Activated CD4-positive, alpha-beta T cell treated with anti-CD3 and anti-CD28 coated beads, Interleukin-2, amount 10 ng/mL, durations not matched to agents 24 days and 14 days (primary cell): ENCODE measurements around the gene KRTAP9-6. TPM values are rescaled to one million over a fixed set of nuclear protein-coding genes. Genes with fewer than 3 reads are reported as not detected.
"Not testable (repeated sequence)": the region's sequence is repeated elsewhere in the genome, so short reads cannot be mapped to it uniquely, and the experiment has no call there.

Experiments used
- DNase-seq: peaks from one replicate; pipeline ENCODE4 v3.0.0; 2022
- H3K27ac Mint-ChIP-seq: one replicate; pipeline ENCODE4 v1.8.0; 2022; ENCODE audit warnings: mild to moderate bottlenecking, mixed read lengths
- H3K27me3 Mint-ChIP-seq: one replicate; pipeline ENCODE4 v1.8.0; 2022; ENCODE audit warnings: mixed read lengths
- H3K36me3 Mint-ChIP-seq: one replicate; pipeline ENCODE4 v1.8.0; 2022; ENCODE audit warnings: low read depth, mild to moderate bottlenecking, mixed read lengths
- H3K4me1 Mint-ChIP-seq: one replicate; pipeline ENCODE4 v1.8.0; 2021; ENCODE audit warnings: mixed read lengths
- H3K4me3 Mint-ChIP-seq: one replicate; pipeline ENCODE4 v1.8.0; 2022; ENCODE audit warnings: mild to moderate bottlenecking, moderate library complexity, mixed read lengths
- H3K9me3 Mint-ChIP-seq: one replicate; pipeline ENCODE4 v1.8.0; 2021; ENCODE audit warnings: mixed read lengths
- intact Hi-C: fragments of 100-400 bp; cut with micrococcal nuclease; formaldehyde crosslinking; loops from one replicate; pipeline ENCODE4 v1.15.1; 2023
- total RNA-seq: library from RNA; stranded (reverse); gene quantifications from 2 replicates; pipeline ENCODE4 v1.2.3, GENCODE V29; 2022

KRTAP9-6 gene, protein sequence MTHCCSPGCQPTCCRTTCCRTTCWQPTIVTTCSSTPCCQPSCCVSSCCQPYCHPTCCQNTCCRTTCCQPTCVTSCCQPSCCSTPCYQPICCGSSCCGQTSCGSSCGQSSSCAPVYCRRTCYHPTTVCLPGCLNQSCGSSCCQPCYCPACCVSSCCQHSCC
- total RNA-seq = not detected in 2 replicates

GRCh38 chr17:41265078-41265477 is at the start of gene KRTAP9-6:
Gene KRTAP9-6 (plus strand): TSS chr17:41265378. CDS start chr17:41265378, 0 bp downstream.
- no peak within 1 kb of the TSS for H3K27ac Mint-ChIP-seq
- intact Hi-C loops = no loop called here
- no peaks in the 10 kb centered on the region for H3K9me3 Mint-ChIP-seq
- H3K4me1 Mint-ChIP-seq = no peaks in the 10 kb centered on the region
- no peak within 1 kb of the TSS for H3K4me3 Mint-ChIP-seq
- DNase-seq = peak; percentile 21
- H3K36me3 Mint-ChIP-seq = no peaks in the 10 kb centered on the region
- peaks cover 20% of the 10 kb centered on the region for H3K27me3 Mint-ChIP-seq

GRCh38 chr17:41215681-41216080 is 49.5 kb upstream of the KRTAP9-6 start:
- intact Hi-C loops = no loop called here
- no peak for DNase-seq
- peaks cover 3% of the 10 kb centered on the region for H3K27me3 Mint-ChIP-seq
- no peaks in the 10 kb centered on the region for H3K9me3 Mint-ChIP-seq
- H3K4me1 Mint-ChIP-seq = no peaks in the 10 kb centered on the region
- no peak overlapping the region for H3K4me3 Mint-ChIP-seq
- no peak overlapping the region for H3K27ac Mint-ChIP-seq
- no peaks in the 10 kb centered on the region for H3K36me3 Mint-ChIP-seq

DNA sequence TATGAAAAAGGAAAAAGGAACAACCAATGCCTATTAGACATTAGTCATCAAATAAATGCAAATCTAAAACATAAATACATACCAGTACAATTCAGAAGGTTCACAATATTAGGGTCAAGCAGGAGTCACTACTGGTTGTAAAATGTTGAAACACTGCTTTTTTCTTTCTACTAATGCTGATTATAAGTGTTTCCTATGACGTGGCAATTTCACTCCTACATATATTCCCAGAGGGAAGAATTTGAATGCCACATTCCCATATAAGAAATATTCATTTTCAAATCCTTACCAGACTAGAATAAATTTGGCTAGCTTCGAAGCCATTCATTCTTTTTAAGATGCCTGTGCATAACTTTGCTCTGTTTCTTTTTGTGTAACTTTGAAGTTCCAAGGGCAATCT is 41.4 kb upstream of the KRTAP9-6 start:
- Mint-ChIP-seq H3K27ac (no peak overlapping the region), H3K36me3 (no peaks in the 10 kb centered on the region), H3K9me3 (no peaks in the 10 kb centered on the region), H3K27me3 (peaks cover 10% of the 10 kb centered on the region), H3K4me1 (no peaks in the 10 kb centered on the region), H3K4me3 (no peak overlapping the region)
- intact Hi-C loops = no loop called here
- no peak for DNase-seq

DNA sequence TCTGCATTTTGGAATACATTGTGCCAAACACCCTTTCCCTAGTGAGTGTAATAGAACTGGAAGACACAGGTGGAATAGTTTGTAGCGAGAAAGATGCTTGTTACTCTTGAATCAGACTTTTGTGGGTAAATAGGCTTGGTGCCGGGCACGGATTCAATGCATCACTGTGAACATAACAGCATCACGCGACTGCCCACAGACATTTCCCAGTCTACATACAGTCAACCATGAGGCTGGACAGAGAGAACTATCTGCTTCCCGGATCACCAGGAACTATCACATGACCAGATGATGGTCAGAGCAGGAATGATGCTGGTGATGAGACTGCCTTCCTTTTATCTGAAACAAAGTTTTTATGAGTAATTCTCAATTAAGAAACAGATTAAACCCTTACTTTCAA is 39.1 kb upstream of the KRTAP9-6 start:
- DNase-seq = peak; percentile 40
- peaks cover 7% of the 10 kb centered on the region for H3K27me3 Mint-ChIP-seq
- intact Hi-C loops = no loop called here
- H3K36me3 Mint-ChIP-seq = no peaks in the 10 kb centered on the region
- H3K4me3 Mint-ChIP-seq = no peak overlapping the region
- no peaks in the 10 kb centered on the region for H3K4me1 Mint-ChIP-seq
- H3K9me3 Mint-ChIP-seq = no peaks in the 10 kb centered on the region
- H3K27ac Mint-ChIP-seq = no peak overlapping the region

- not testable (repeated sequence) for DNase-seq
Measured at GRCh38 chr17:41226598-41227095, 38.5 kb upstream of the KRTAP9-6 start, which contains the start of gene KRTAP9-2. Gene KRTAP9-2 (plus strand): TSS chr17:41226648. CDS start chr17:41226655, 7 bp downstream.

GRCh38 chr17:41230094-41230493 is 35.1 kb upstream of the KRTAP9-6 start:
- H3K4me1 Mint-ChIP-seq = no peaks in the 10 kb centered on the region
- peaks cover 17% of the 10 kb centered on the region for H3K27me3 Mint-ChIP-seq
- intact Hi-C loops = no loop called here
- H3K4me3 Mint-ChIP-seq = no peak overlapping the region
- H3K36me3 Mint-ChIP-seq = no peaks in the 10 kb centered on the region
- no peaks in the 10 kb centered on the region for H3K9me3 Mint-ChIP-seq
- no peak overlapping the region for H3K27ac Mint-ChIP-seq
- DNase-seq = no peak

More at GRCh38 chr17:41226598-41227095, 38.5 kb upstream of the KRTAP9-6 start, which contains the start of gene KRTAP9-2:
- H3K27me3 Mint-ChIP-seq, intact Hi-C loops, H3K4me1 Mint-ChIP-seq, H3K9me3 Mint-ChIP-seq, H3K4me3 Mint-ChIP-seq, H3K27ac Mint-ChIP-seq, H3K36me3 Mint-ChIP-seq: not testable (repeated sequence)

DNA sequence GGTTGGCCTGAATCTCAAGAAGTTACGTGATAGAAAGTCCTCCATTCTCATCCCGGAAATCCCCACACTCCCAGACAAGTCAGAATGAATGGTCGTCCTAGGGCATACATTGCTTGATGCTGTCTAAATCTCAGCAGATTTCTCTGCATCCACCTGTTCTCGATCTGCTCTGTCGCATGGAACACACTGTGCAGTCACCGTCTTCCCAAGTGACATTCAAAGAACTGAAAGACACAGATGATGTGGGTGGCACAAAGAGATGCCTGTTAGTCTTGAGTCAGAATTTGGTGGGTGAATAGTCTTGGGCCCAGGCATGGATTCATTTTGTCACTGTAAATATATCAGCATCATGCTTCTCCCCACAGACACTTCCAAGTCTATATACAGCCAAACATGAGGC is 33.4 kb upstream of the KRTAP9-6 start:
- DNase-seq = no peak
- Mint-ChIP-seq H3K4me3 (no peak overlapping the region), H3K27me3 (peaks cover 22% of the 10 kb centered on the region), H3K9me3 (no peaks in the 10 kb centered on the region), H3K27ac (no peak overlapping the region), H3K36me3 (no peaks in the 10 kb centered on the region), H3K4me1 (no peaks in the 10 kb centered on the region)
- intact Hi-C loops = no loop called here

GRCh38 chr17:41232399-41233105 is 32.6 kb upstream of the KRTAP9-6 start, which contains the start of gene KRTAP9-3:
Gene KRTAP9-3 (plus strand): TSS chr17:41232449. CDS start chr17:41232502, 53 bp downstream.
- H3K4me1 Mint-ChIP-seq, H3K9me3 Mint-ChIP-seq, H3K36me3 Mint-ChIP-seq, H3K27ac Mint-ChIP-seq, H3K4me3 Mint-ChIP-seq, intact Hi-C loops, DNase-seq: not testable (repeated sequence)
- peaks cover 23% of the 10 kb centered on the region for H3K27me3 Mint-ChIP-seq

- H3K36me3 Mint-ChIP-seq, intact Hi-C loops, H3K4me1 Mint-ChIP-seq, H3K9me3 Mint-ChIP-seq, H3K4me3 Mint-ChIP-seq, DNase-seq, H3K27ac Mint-ChIP-seq: not testable (repeated sequence)
- peaks cover 17% of the 10 kb centered on the region for H3K27me3 Mint-ChIP-seq
Measured at GRCh38 chr17:41237116-41237515, 28.1 kb upstream of the KRTAP9-6 start.

GRCh38 chr17:41237949-41238437 is 27.2 kb upstream of the KRTAP9-6 start, which contains the start of gene KRTAP9-8:
Gene KRTAP9-8 (plus strand): TSS chr17:41237999. CDS start chr17:41238052, 53 bp downstream.
- H3K9me3 Mint-ChIP-seq, H3K4me3 Mint-ChIP-seq, H3K36me3 Mint-ChIP-seq, intact Hi-C loops, DNase-seq, H3K4me1 Mint-ChIP-seq, H3K27ac Mint-ChIP-seq: not testable (repeated sequence)
- H3K27me3 Mint-ChIP-seq = peaks cover 19% of the 10 kb centered on the region

DNA sequence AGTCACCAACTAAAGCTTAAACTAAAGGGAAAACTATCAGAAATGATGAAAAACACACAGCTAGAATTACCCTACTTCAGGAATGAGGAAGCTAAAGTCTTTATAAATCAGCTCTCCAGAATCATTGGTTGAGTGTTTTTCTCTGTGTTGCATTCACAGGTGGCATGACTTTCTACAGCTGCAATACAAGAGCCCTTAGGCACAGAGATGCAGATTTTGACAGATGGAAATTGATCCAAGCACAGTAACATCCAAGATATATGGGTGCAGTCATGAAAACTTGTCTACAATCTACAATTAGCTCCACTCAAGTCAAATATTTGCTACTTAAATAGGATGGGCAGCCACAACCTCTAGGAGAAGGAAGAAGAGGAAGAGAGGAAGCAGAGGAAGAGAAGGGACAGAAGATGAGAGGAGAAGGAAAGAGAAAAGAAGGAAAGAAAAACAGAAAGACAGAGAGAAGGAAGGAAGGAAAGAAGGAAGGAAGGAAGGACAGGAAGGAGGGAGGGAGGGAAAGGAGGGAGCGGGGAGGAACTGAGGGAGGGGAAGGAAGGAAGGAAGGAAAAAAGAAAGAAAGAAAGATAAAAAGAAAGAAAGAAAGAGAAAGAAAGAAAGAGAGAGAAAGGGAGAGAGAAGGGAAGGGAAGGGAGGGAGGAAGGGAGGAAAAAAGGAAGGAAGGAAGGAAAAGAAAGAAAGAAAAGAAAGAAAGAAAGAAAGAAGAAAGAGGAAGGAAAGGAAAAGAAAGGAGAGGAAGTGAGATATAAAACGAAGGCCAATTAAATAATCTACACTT is 18.0 kb upstream of the KRTAP9-6 start:
- intact Hi-C loops, H3K9me3 Mint-ChIP-seq, H3K4me1 Mint-ChIP-seq, H3K4me3 Mint-ChIP-seq, H3K27ac Mint-ChIP-seq, H3K36me3 Mint-ChIP-seq: not testable (repeated sequence)
- DNase-seq = peak; percentile 18
- peaks cover 20% of the 10 kb centered on the region for H3K27me3 Mint-ChIP-seq

GRCh38 chr17:41249637-41250240 is 15.4 kb upstream of the KRTAP9-6 start, which contains the start of gene KRTAP9-4:
Gene KRTAP9-4 (plus strand): TSS chr17:41249687. CDS start chr17:41249721, 34 bp downstream.
- peak; percentile 37 for DNase-seq
- H3K4me3 Mint-ChIP-seq, intact Hi-C loops, H3K9me3 Mint-ChIP-seq, H3K36me3 Mint-ChIP-seq, H3K27ac Mint-ChIP-seq, H3K4me1 Mint-ChIP-seq: not testable (repeated sequence)
- H3K27me3 Mint-ChIP-seq = peaks cover 22% of the 10 kb centered on the region

DNA sequence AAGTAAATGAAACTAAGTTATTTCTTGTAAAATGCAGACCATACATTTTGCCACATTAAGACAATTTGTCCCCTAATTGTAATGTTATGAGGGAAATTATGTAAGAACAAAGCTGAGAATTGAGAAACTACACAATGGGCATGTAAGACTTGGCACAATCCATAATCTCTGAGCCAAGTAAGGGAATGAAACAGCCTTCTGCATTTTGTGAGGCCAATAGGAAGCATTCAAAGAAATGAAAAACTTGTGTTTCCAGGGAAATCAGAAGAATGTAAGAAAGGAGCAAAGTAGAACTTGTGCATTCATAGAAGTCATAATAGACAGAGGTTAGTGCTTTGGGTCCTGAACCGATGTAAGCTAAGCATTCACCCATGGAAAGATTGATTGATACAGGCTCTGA is 13.9 kb upstream of the KRTAP9-6 start:
- Mint-ChIP-seq H3K27me3 (peaks cover 24% of the 10 kb centered on the region), H3K9me3 (no peaks in the 10 kb centered on the region), H3K4me1 (no peaks in the 10 kb centered on the region), H3K36me3 (no peaks in the 10 kb centered on the region), H3K27ac (no peak overlapping the region), H3K4me3 (no peak overlapping the region)
- DNase-seq = no peak
- intact Hi-C loops = no loop called here
